Vein endothelial cell (primary cell): Measurements from ENCODE around the gene TBC1D2B. TPM values are rescaled to one million over a fixed set of nuclear protein-coding genes. Genes with fewer than 3 reads are reported as not detected.

Experiments
- small RNA-seq: library from RNA; depleted of rRNA; stranded (forward); fragments of <200 nt; gene quantifications from one replicate; pipeline ENCODE3, GENCODE V24; 2012
- total RNA-seq: library from RNA; depleted of rRNA; stranded (reverse); fragments of >200 nt; gene quantifications from 2 replicates; pipeline ENCODE4 v1.2.3, GENCODE V29; 2012

The TBC1D2B gene
- total RNA-seq: 33.3 and 34.1 TPM in 2 replicates

GRCh38 chr15:78077053-78077870 is at the start of gene TBC1D2B:
Gene TBC1D2B, minus strand, starts transcription at chr15:78077711. Its CDS starts 59 bp downstream, at chr15:78077652.

GRCh38 chr15:78092261-78093041 is 14.9 kb upstream of the TBC1D2B start, which contains the start of gene SH2D7:
Gene SH2D7, plus strand, starts transcription at chr15:78092561. Its CDS starts 24 bp downstream, at chr15:78092585.

Small RNAs within 50 kb of the gene (small RNA-seq; reads per million reads assigned to genes)
- gene RF00092: not detected

Other genes starting within 250 kb of the TBC1D2B start
- not detected in 2 replicates for gene SH2D7, start 14.8 kb upstream of the TBC1D2B start, total RNA-seq
- 1.2 and 2.9 TPM in 2 replicates for gene CIB2, start 53.7 kb upstream of the TBC1D2B start, total RNA-seq
- 23.8 and 54.4 TPM in 2 replicates for gene IDH3A, start 71.7 kb upstream of the TBC1D2B start, total RNA-seq
- gene ACSBG1, start 156.9 kb upstream of the TBC1D2B start, total RNA-seq: under 0.01 TPM in 1 of 2 replicates, not detected in the other
- gene DNAJA4, start 186.9 kb upstream of the TBC1D2B start, total RNA-seq: 3.6 and 3.7 TPM in 2 replicates
- 58.1 and 63.0 TPM in 2 replicates for gene SKIC8, start 221.9 kb upstream of the TBC1D2B start, total RNA-seq